HEK293T (cell line): ENCODE data around the gene RIOX2.
A peak's percentile ranks its signal among the peaks of the same experiment; 100 is the strongest.

Experiments
- CTCF ChIA-PET: fragments of 350-600 bp; formaldehyde crosslinking; extraction: SDS; loops from one replicate; lab custom pipeline; 2021; ENCODE audit warnings: antibody characterized with exemption, inconsistent platforms; lab: Yijun Ruan, JAX
- POLR2A ChIA-PET: fragments of 350-600 bp; formaldehyde crosslinking; extraction: SDS; loops from one replicate; lab custom pipeline; 2020; ENCODE audit warnings: antibody characterized with exemption, inconsistent platforms; lab: Yijun Ruan, JAX
- DNase-seq: peaks from one replicate; pipeline ENCODE4 v3.0.0; 2012; ENCODE audit warnings: mixed read lengths; ENCODE audit errors: extremely low spot score
- ARNT ChIP-seq: fragments of 450-650 bp; IDR thresholded peaks from 2 replicates; pipeline ENCODE4 v1.6.1; 2017; ENCODE audit warnings: mild to moderate bottlenecking
- BHLHE40 ChIP-seq: fragments of 450-650 bp; IDR thresholded peaks from 2 replicates; pipeline ENCODE4 v1.6.1; 2016; ENCODE audit warnings: mild to moderate bottlenecking, moderate library complexity, borderline replicate concordance
- CTBP1 ChIP-seq: fragments of 450-650 bp; IDR thresholded peaks from 2 replicates; pipeline ENCODE4 v1.6.1; 2016; ENCODE audit warnings: borderline replicate concordance
- ELF4 ChIP-seq: fragments of 450-650 bp; IDR thresholded peaks from 2 replicates; pipeline ENCODE4 v1.6.1; 2017; ENCODE audit warnings: antibody characterized with exemption
- FOXA1 ChIP-seq: fragments of 450-650 bp; IDR thresholded peaks from 2 replicates; pipeline ENCODE4 v1.6.1; 2016; ENCODE audit warnings: mild to moderate bottlenecking
- FOXK2 ChIP-seq: fragments of 450-650 bp; IDR thresholded peaks from 2 replicates; pipeline ENCODE4 v1.6.1; 2016; ENCODE audit warnings: mild to moderate bottlenecking
- FOXM1 ChIP-seq: fragments of 450-650 bp; IDR thresholded peaks from 2 replicates; pipeline ENCODE4 v1.6.1; 2017; ENCODE audit warnings: mild to moderate bottlenecking, borderline replicate concordance
- HDGF ChIP-seq: fragments of 450-650 bp; IDR thresholded peaks from 2 replicates; pipeline ENCODE4 v1.6.1; 2017; ENCODE audit warnings: antibody characterized with exemption, borderline replicate concordance
- L3MBTL2 ChIP-seq: fragments of 450-650 bp; conservative IDR thresholded peaks from 2 replicates; pipeline ENCODE4 v1.6.1; 2016; ENCODE audit warnings: mild to moderate bottlenecking
- LEF1 ChIP-seq: fragments of 450-650 bp; IDR thresholded peaks from 2 replicates; pipeline ENCODE4 v1.6.1; 2017; ENCODE audit warnings: mild to moderate bottlenecking, borderline replicate concordance
- NFRKB ChIP-seq: fragments of 450-650 bp; IDR thresholded peaks from 2 replicates; pipeline ENCODE4 v1.6.1; 2016; ENCODE audit warnings: mild to moderate bottlenecking, moderate library complexity
- SP1 ChIP-seq: fragments of 450-650 bp; IDR thresholded peaks from 2 replicates; pipeline ENCODE4 v1.6.1; 2017
- SUZ12 ChIP-seq: fragments of 450-650 bp; IDR thresholded peaks from 2 replicates; pipeline ENCODE4 v1.6.1; 2016; ENCODE audit warnings: mild to moderate bottlenecking
- TARDBP ChIP-seq: fragments of 450-650 bp; IDR thresholded peaks from 2 replicates; pipeline ENCODE4 v1.6.1; 2016
- ZNF384 ChIP-seq: fragments of 450-650 bp; IDR thresholded peaks from 2 replicates; pipeline ENCODE4 v1.6.1; 2016
- TF ChIP-seq, protein P1 (sequence below): fragments of 450-650 bp; IDR thresholded peaks from 2 replicates; pipeline ENCODE4 v1.6.1; 2016

RIOX2 gene

DNA sequence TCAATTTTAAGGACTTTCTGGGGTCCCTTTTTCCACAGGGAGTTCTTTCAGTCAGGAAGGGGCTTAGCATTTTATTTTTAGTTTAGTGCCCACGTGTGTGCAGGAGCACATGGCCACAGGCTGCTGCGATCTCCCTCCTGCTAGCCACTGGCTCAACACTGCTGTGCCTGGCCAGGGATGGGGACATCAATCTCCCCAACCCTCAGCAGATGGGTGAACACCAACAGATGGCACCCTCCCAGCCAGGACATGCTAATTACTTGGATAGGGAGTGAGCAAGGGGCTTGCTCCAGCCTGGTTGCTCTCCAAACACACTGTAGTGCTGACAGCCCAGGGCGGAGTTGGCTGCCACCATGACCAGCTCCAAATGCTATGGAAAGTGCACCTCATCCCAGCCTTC lies 7.4 kb upstream of the RIOX2 start:
- CTCF ChIA-PET = interaction anchor here (1.6 kb wide), 1 partner anchor 42 kb away, joined by 5 read pairs; no protein-coding TSS in a partner anchor
- TF ChIP-seq CTBP1 = no peak
- no peak for TF ChIP-seq FOXM1
- peak; percentile 54; the same call in 1 of the 2 replicates for TF ChIP-seq L3MBTL2
- no peak for DNase-seq
- POLR2A ChIA-PET = no interaction called here

DNA sequence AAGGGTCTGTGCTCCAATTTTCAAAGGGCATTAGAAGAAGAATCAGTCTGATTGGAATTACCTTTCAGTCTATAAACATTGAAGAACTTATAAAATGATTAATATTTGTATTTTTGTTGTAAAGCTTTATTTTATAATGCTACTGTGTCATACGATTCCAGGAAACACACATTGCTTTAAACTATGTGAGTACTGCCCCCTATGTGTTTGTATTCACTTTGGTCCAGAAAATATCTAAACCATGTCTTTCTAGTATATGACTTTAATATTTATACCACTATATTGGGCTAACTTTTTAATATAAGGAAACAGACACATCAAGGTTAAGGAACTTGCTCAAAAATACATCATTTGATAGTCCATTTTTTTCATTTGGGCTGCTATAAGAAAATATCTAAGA lies 3.2 kb upstream of the RIOX2 start:
- ChIA-PET CTCF (no interaction called here), POLR2A (no interaction called here)
- no peak for TF ChIP-seq FOXK2
- no peak for TF ChIP-seq ELF4
- no peak for TF ChIP-seq SP1
- no peak for TF ChIP-seq NFRKB
- TF ChIP-seq CTBP1 = no peak
- TF ChIP-seq FOXM1 = no peak
- TF ChIP-seq TARDBP = no peak
- no peak for TF ChIP-seq LEF1
- no peak for TF ChIP-seq ARNT
- TF ChIP-seq SUZ12 = no peak
- no peak for TF ChIP-seq BHLHE40
- no peak for TF ChIP-seq FOXA1
- TF ChIP-seq ZNF384 = no peak
- no peak for TF ChIP-seq HDGF
- no peak for TF ChIP-seq L3MBTL2
- DNase-seq = no peak

DNA sequence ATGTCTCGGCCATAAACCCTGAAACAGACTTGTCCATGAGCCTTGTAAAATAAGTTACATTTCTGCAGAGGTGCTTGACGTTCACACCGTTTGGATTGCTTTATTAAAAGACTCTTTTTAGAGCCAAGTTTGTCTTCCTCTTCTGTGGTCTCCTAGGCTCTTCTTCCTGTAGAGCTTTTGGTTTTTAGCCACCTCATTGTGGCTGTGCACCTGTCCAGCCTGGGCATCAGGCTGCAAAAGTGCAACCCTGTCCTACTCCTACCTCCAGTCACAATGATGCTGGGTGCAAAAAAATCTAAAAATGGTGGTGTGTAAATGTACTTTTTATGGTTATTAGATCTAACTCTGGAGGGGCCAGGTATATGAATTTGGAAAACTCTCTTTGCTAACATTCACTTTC lies 2.8 kb upstream of the RIOX2 start:
- POLR2A ChIA-PET = no interaction called here
- no peak for DNase-seq
- CTCF ChIA-PET = no interaction called here
- TF ChIP-seq FOXK2 (no peak), ELF4 (no peak), SP1 (no peak), L3MBTL2 (no peak), TARDBP (no peak), ZNF384 (no peak), SUZ12 (no peak)

DNA sequence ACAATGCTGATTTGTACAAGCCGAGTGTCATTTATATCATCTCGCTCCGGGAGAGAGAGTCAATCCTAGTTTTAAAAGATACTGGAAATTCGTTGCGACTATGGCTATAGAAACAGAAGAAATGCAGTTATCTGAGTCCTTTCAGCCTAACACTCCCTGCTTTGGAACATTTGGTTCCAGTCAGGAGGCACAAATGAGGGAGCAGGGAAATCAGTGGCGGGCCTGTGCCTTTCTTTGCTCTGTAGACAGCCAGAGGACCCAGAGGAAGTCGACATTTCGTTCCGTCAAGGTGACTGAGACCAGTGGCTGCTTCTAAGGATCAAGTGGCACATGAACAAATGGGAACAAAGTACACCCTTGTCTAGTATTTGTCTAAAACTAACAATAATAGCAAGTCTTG lies 745 bp upstream of the RIOX2 start:
- CTCF ChIA-PET = no interaction called here
- POLR2A ChIA-PET = no interaction called here
- DNase-seq = no peak
- TF ChIP-seq ELF4 (no peak), FOXM1 (no peak), SUZ12 (no peak), BHLHE40 (no peak)

GRCh38 chr3:97970956-97971620 lies 1.1 kb downstream of the RIOX2 start:
- CTCF ChIA-PET = interaction anchor here (0.9 kb wide), 1 partner anchor 177 kb away, joined by 3 read pairs; no protein-coding TSS in a partner anchor
- POLR2A ChIA-PET = interaction anchor here (1.0 to 1.3 kb wide), 2 partner anchors 17 to 51 kb away, joined by 3 read pairs; no protein-coding TSS in a partner anchor
- DNase-seq = no peak
- no peak for TF ChIP-seq FOXA1
- TF ChIP-seq, protein P1, sequence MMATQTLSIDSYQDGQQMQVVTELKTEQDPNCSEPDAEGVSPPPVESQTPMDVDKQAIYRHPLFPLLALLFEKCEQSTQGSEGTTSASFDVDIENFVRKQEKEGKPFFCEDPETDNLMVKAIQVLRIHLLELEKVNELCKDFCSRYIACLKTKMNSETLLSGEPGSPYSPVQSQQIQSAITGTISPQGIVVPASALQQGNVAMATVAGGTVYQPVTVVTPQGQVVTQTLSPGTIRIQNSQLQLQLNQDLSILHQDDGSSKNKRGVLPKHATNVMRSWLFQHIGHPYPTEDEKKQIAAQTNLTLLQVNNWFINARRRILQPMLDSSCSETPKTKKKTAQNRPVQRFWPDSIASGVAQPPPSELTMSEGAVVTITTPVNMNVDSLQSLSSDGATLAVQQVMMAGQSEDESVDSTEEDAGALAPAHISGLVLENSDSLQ = peak; percentile 7
- TF ChIP-seq LEF1 = no peak

- ChIA-PET CTCF (no interaction called here), POLR2A (no interaction called here)
- no peak for DNase-seq
These were observed 2.1 kb downstream of the RIOX2 start for GRCh38 chr3:97970156-97970555.

DNA sequence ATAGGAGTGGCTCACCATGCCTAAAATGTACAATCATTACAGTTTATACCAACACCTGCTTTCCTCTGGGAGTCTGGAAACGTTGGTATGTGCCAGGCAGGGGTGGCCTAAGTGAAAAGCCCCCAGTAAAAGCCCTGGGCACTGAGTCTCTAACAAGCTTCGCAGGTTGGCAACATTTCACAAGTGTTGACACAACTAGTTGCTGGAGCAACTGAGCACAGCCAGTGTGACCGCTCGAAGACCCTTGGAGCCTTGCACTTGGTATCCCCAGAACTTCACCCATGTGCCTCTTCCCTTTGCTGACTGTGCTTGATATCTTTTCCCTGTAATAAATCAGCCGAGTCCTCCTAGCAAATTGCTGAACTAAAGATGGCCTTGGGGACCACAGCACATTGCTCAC lies 2.7 kb downstream of the RIOX2 start:
- CTCF ChIA-PET = no interaction called here
- POLR2A ChIA-PET = no interaction called here
- TF ChIP-seq LEF1 = no peak
- no peak for TF ChIP-seq ELF4
- TF ChIP-seq FOXK2 = no peak
- DNase-seq = no peak

More at GRCh38 chr3:97970156-97970555, 2.1 kb downstream of the RIOX2 start:
- TF ChIP-seq FOXK2 = no peak
- TF ChIP-seq FOXM1 = no peak
- TF ChIP-seq SP1 = no peak
- TF ChIP-seq HDGF = no peak
- TF ChIP-seq ZNF384 = no peak
- no peak for TF ChIP-seq L3MBTL2
- TF ChIP-seq FOXA1 = no peak
- TF ChIP-seq LEF1 = no peak
- no peak for TF ChIP-seq ELF4
- no peak for TF ChIP-seq BHLHE40
- no peak for TF ChIP-seq TARDBP
- TF ChIP-seq ARNT = no peak
- TF ChIP-seq NFRKB = no peak
- TF ChIP-seq CTBP1 = no peak
- no peak for TF ChIP-seq SUZ12
- TF ChIP-seq, protein P1 = no peak

GRCh38 chr3:97968376-97968775 lies 3.9 kb downstream of the RIOX2 start:
- DNase-seq = no peak
- no peak for TF ChIP-seq ZNF384
- no peak for TF ChIP-seq HDGF
- no peak for TF ChIP-seq SUZ12
- no peak for TF ChIP-seq NFRKB
- no peak for TF ChIP-seq CTBP1
- no peak for TF ChIP-seq TARDBP
- TF ChIP-seq BHLHE40 = no peak
- TF ChIP-seq, protein P1 = no peak
- POLR2A ChIA-PET = no interaction called here
- CTCF ChIA-PET = interaction anchor here (1.2 kb wide), 1 partner anchor 55 kb away, joined by 6 read pairs; no protein-coding TSS in a partner anchor
